T47D (cell line): ENCODE results near the gene CTTNBP2.

ENCODE experiments used
- DNase-seq, 2 experiments: peaks; one replicate each; pipeline versions ENCODE4 v3.0.0 to v3.0.0-alpha.2; 2011 to 2012; ENCODE audit warnings: low read depth in 1 of 2, low spot score in 1 of 2
- JUND ChIP-seq: IDR thresholded peaks from 2 replicates; pipeline ENCODE4 v1.6.1; 2012; ENCODE audit warnings: low read depth
- in situ Hi-C: cut with HindIII; loops from 2 replicates; pipeline ENCODE4 v1.10.0; 2016; ENCODE audit warnings: low sequenced_read_pairs, low pct_unique_long_range_greater_than_20kb

CTTNBP2 gene

DNA sequence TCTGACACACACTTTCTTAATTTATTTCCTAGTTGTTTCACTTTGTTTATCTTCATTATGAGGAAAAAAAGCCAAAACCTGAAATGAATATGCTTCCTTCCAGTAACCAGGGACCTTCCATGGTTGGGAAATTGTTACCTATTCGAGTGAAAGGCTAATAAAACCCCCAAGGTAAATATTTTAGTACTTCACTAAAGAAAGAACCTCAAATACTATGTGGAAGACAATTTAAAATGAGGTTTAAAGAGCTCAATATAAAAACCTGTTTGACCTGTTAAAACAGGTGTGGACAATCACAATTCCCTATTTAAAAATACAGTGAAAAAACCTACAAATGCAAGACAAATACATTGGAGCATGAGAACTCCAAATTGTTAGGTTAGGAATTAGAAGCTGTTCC is 200.8 kb downstream of the CTTNBP2 start:
- no peak for DNase-seq
- TF ChIP-seq JUND, result no peak

DNA sequence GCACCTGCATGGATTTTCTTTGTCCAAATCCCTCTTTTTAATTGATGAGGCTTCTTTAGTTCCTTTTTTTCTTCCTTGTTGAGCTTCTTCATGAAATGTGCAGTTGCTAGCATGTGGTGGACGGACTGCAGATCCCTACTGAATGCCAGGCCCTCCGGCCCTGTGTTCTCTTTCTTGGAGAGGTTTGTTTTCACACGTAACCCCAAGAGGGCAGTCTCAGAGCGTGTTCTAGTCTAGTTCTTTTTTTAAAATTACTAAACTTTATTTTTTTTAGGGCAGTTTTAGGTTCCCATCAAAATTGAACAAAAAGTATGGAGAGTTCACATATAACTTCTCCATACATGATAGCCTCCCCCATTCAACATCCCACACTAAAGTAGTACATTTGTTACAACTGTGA is 203.4 kb downstream of the CTTNBP2 start:
- in situ Hi-C loops, result no loop called here
- TF ChIP-seq JUND, result no peak
- no peak for DNase-seq

More for the DNA sequence above, 200.8 kb downstream of the CTTNBP2 start:
- in situ Hi-C loops, result no loop called here

DNA sequence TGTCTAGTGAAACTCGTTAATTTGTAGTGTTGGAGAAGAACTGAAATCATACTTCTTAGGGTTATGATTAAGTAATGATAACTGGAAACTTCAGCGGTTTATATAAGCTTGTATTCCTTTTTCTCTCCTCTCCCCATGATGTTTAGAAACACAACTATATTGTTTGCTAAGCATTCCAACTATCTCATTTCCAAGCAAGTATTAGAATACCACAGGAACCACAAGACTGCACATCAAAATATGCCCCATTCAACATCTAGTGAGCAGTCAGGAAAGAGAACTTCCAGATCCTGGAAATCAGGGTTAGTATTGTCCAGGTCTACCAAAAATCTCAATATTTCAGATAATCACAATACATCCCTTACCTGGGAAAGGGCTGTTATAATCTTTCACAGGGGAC is 205.8 kb downstream of the CTTNBP2 start:
- no peak for DNase-seq
- in situ Hi-C loops, result no loop called here
- TF ChIP-seq JUND, result no peak

DNA sequence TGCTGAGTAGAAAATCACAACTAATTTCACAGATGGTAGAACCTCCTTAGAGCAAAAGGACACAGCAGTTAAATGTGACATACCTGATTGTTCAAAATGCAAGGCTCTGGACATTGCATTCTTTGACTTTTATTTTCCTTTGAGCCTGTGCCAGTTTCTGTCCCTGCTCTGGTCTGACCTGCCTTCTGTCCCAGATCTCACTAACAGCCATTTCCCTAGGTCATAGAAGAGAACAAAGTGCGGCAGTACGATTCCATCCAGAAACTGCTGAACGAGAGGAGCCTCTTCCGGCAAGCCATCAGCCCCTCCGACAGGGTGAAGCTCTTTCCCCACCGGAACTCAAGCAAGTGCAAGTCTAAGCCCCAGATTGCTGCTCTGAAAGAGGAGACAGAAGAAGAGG is 206.6 kb downstream of the CTTNBP2 start:
- TF ChIP-seq JUND, result no peak
- in situ Hi-C loops, result no loop called here
- no peak for DNase-seq

DNA sequence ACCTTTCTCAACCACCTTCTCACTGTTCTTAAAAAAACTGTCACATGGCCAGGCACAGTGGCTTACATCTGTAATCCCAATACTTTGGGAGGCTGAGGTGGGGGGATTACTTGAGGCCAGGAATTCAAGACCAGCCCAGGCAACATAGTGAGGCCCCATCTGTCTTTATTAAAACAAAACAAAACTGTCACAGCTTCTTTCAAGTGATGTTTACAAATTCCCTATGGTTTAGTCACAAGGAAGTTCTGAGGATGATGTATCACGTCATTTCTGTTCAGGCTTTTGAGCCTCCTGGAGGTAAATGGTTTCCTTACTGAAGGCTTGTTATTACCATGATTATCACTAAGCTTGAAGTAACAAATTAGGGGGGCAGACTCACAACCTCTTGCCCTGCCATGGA is 207.2 kb downstream of the CTTNBP2 start:
- no peak for DNase-seq
- in situ Hi-C loops, result no loop called here
- TF ChIP-seq JUND, result no peak

DNA sequence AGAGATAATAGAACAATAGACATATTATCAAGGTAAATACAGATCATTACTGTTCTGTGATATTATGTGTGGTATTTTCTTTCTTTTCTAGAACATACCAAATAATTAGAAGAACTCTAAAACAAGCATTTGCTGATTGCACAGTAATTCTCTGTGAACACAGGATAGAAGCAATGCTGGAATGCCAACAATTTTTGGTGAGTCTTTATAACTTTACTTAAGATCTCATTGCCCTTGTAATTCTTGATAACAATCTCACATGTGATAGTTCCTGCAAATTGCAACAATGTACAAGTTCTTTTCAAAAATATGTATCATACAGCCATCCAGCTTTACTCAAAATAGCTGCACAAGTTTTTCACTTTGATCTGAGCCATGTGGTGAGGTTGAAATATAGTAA is 207.9 kb downstream of the CTTNBP2 start:
- in situ Hi-C loops, result no loop called here
- DNase-seq, result no peak
- no peak for TF ChIP-seq JUND

DNA sequence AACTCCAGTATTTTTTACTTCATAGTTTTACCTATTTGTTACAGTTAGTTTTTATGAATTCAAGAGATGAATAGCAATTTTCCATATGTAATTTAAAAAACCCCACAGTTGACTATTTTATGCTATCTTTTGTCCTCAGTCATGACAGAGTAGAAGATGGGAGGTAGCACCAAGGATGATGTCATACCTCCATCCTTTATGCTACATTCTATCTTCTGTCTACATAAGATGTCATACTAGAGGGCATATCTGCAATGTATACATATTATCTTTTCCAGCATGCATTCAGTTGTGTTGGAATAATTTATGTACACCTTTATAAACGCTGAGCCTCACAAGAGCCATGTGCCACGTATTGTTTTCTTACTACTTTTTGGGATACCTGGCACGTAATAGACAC is 209.2 kb downstream of the CTTNBP2 start:
- in situ Hi-C loops, result no loop called here
- no peak for DNase-seq
- no peak for TF ChIP-seq JUND

DNA sequence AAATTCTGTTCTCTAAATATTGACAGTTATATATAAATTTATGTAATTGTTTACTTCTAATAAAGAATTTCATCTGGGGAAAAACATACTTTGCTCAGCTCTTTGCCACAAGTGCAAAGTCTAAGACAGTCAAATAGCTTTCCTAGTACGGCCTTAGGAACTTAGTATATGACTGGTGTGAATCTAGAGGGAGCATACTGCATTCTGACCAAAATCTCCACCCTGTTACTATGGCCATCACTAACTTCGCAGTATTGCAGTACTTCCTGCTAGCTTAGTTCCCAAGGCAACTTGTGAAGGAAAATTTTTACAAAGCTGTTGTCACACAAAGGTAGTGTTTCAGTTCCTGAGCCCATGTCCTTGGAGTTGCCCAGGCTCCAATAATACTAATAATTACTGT is 211.9 kb downstream of the CTTNBP2 start:
- no peak for DNase-seq
- in situ Hi-C loops, result no loop called here
- no peak for TF ChIP-seq JUND
